AG10803 (cell line): ENCODE data around the gene ENOSF1.
"Not testable (repeated sequence)": the region's sequence is repeated elsewhere in the genome, so short reads cannot be mapped to it uniquely, and the experiment has no call there.

Experiments used
- DNase-seq: peaks from one replicate; pipeline ENCODE4 v3.0.0; 2010; ENCODE audit warnings: low read depth
- H3K4me3 ChIP-seq: 2 replicates; pipeline ENCODE4 v1.5.1; 2011; ENCODE audit warnings: mild to moderate bottlenecking, low read length, control low read depth
- TF ChIP-seq, protein P1 (sequence below): conservative IDR thresholded peaks from 2 replicates; pipeline ENCODE4 v1.5.1; 2011; ENCODE audit warnings: mild to moderate bottlenecking, low read length, control low read depth, inconsistent platforms

ENOSF1 gene, protein sequence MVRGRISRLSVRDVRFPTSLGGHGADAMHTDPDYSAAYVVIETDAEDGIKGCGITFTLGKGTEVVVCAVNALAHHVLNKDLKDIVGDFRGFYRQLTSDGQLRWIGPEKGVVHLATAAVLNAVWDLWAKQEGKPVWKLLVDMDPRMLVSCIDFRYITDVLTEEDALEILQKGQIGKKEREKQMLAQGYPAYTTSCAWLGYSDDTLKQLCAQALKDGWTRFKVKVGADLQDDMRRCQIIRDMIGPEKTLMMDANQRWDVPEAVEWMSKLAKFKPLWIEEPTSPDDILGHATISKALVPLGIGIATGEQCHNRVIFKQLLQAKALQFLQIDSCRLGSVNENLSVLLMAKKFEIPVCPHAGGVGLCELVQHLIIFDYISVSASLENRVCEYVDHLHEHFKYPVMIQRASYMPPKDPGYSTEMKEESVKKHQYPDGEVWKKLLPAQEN

DNA sequence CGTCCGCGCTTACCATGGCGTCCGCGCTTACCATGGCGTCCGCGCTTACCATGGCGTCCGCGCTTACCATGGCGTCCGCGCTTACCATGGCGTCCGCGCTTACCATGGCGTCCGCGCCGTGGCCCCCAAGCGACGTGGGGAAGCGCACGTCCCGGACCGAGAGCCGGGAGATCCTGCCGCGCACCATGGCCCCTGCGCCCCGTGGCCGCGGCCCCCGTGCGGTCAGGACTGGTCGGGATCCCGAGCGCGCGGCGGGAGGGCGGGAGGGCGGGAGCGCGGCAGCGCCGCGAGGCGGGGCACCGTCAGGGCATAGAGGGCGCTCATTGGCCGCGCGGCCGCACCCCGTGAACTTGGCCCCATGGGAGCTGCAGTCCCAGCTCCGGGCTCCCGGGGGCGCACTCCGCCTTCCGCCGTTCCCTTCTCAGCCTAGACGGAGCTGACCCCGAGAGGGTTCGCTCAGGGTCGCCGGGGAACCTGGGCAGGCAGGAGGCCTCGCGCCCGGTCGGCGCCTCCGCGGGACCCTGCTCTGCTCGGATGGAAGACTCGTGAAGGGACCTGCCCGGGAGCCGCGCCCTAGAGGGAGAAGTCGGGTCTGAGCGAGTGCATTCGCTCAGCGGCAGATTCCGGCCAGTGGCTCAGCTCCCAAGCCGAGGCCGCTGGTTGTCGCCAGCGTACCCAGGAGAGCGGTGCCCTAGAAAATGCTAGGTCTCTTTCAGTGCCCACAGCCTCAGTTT is at the start of gene ENOSF1:
TSS of gene ENOSF1 (minus strand) at position 230 of the 734 bp plus-strand sequence. CDS start at position 187, 43 bp downstream.
- TF ChIP-seq, protein P1, sequence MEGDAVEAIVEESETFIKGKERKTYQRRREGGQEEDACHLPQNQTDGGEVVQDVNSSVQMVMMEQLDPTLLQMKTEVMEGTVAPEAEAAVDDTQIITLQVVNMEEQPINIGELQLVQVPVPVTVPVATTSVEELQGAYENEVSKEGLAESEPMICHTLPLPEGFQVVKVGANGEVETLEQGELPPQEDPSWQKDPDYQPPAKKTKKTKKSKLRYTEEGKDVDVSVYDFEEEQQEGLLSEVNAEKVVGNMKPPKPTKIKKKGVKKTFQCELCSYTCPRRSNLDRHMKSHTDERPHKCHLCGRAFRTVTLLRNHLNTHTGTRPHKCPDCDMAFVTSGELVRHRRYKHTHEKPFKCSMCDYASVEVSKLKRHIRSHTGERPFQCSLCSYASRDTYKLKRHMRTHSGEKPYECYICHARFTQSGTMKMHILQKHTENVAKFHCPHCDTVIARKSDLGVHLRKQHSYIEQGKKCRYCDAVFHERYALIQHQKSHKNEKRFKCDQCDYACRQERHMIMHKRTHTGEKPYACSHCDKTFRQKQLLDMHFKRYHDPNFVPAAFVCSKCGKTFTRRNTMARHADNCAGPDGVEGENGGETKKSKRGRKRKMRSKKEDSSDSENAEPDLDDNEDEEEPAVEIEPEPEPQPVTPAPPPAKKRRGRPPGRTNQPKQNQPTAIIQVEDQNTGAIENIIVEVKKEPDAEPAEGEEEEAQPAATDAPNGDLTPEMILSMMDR, result peak; percentile 55
- DNase-seq, result peak; percentile 79
- H3K4me3 ChIP-seq, result peak within 1 kb of the TSS; percentile 78

DNA sequence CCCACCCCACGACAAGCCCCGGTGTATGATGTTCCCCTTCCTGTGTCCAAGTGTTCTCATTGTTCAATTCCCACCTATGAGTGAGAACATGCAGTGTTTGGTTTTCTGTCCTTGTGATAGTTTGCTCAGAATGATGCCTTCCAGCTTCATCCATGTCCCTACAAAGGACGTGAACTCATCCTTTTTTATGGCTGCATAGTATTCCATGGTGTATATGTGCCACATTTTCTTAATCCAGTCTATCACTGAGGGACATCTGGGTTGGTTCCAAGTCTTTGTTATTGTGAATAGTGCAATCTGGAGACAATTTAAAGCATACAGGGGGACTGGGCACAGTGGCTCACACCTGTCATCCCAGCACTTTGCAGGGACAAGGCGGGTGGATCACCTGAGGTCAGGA is 47.4 kb upstream of the ENOSF1 start:
- H3K4me3 ChIP-seq, DNase-seq: not testable (repeated sequence)

DNA sequence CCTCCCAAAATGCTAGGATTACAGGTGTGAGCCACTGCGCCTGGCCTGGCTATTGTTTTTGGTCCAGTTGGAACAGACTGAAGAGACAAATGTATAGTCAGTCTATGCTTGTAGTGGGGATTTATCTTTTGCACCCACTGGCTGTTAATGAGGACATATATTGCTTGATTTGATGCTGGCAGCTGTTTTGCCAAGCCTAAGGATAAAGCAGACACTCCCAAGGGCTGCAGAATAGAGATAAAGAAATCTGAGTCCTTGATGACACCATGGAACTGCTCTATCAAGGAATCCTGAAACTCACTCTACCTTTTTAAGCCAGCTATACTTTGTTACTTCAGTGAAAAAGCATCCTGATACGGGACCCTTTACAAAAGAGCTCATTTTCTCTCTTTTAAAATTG is 43.1 kb upstream of the ENOSF1 start:
- no peak for DNase-seq
- H3K4me3 ChIP-seq, result no peak overlapping the region
- TF ChIP-seq, protein P1, result no peak

DNA sequence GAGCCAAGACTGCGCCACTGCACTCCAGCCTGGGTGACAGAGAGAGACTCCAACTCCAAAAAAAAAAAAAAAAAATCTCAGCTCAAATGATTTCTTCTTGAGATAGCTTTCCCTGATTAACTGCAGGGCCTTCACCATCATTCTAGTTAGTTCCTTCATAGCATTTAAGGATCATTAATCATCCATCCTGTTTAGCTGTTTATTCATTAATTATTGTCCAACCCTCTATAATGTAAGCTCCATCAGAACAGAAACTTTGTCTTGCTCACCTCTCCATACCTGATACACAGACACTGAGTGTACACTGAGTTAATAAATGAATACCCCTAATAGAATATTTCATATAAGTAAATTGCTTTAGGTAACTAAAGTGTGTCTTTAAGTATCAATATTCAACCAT is 42.2 kb upstream of the ENOSF1 start:
- DNase-seq, result no peak
- TF ChIP-seq, protein P1, result no peak
- H3K4me3 ChIP-seq, result no peak overlapping the region

DNA sequence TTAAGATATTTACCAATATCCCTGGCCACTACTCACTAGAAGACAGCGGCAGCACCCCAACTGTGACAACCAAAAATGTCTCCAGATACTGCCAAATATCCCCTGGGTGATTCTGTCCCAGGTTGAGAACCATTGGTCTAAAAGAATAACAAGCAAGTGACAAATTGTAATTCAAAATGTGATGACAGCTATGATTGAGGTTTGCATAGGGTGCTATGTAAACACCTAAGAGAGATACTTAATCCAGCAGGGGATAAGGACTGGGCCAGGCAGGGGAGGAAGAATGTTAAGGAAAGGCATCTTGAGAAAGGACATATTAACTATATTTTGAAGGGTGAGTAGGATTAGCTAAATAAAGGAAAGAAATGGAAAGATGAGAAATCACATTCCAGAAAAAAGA is 38.0 kb upstream of the ENOSF1 start:
- no peak for DNase-seq
- H3K4me3 ChIP-seq, result no peak overlapping the region
- TF ChIP-seq, protein P1, result no peak

DNA sequence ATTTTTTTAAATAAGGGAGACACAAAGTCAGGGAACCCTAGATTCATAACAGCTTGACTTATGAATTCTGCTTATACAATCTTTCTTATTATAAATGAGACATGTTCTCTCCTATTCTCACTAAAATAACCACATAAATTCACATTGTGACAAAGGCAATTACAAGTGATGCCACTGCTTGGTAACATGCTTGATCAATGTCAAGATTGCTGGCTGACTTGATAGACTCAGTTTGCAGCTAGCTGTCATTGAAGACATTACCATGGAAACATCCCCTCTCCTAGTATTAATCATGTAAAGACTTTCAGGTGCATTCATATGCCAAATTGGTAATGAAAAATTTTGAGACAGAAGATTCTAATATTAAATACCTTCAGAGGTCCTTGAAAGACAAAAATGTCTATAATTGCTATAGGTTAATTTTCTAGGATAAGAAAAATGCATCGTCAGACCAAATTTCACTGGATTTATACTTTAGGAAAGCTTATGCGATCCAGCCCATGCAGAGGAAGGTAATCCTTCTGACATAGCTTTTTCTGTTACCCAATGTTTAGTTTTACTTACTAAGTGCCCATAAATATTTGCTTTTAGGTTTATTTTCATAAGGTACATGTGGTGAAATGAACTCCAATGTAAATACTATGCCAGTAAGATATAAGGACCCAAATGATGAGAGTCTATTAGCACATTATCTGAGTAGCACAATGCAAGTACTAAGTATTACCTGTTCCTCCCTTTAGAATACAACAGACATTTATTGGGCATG is 32.6 kb upstream of the ENOSF1 start:
- TF ChIP-seq, protein P1, result no peak
- DNase-seq, result no peak
- no peak overlapping the region for H3K4me3 ChIP-seq

DNA sequence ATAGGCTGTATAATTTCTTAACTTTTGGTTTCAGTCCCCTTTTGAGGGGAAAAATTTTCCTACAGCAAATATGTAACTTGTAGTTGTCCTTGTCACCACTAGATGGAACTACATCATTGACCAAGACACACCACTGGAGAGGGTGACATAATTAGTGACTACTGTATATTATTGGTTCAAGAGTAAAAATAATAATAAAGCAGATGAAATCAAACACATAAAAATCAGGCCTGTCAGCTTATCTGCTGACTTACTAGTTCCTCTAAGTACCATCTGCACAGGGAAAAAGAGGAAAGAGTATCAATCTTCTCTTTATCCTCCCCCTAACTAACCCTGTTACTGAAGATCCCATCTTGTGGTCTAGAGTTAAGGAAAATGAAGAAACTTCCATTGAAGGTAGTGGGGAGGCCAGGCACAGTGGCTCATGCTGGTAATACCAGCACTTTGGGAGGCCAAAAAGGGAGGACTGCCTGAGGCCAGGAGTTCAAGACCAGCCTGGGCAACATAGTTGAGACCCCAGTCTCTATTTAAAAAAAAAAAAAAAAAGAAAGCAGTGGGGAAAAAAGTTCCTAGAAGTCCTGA is 29.6 kb upstream of the ENOSF1 start:
- H3K4me3 ChIP-seq, result no peak overlapping the region
- peak; percentile 57 for DNase-seq
- TF ChIP-seq, protein P1, result peak; percentile 81
